Measurements from ENCODE around the gene GATC.

- TF ChIP-seq, protein P1, sequence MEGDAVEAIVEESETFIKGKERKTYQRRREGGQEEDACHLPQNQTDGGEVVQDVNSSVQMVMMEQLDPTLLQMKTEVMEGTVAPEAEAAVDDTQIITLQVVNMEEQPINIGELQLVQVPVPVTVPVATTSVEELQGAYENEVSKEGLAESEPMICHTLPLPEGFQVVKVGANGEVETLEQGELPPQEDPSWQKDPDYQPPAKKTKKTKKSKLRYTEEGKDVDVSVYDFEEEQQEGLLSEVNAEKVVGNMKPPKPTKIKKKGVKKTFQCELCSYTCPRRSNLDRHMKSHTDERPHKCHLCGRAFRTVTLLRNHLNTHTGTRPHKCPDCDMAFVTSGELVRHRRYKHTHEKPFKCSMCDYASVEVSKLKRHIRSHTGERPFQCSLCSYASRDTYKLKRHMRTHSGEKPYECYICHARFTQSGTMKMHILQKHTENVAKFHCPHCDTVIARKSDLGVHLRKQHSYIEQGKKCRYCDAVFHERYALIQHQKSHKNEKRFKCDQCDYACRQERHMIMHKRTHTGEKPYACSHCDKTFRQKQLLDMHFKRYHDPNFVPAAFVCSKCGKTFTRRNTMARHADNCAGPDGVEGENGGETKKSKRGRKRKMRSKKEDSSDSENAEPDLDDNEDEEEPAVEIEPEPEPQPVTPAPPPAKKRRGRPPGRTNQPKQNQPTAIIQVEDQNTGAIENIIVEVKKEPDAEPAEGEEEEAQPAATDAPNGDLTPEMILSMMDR (optimal IDR thresholded peaks at IDR 0.05 in 1 of 3, IDR thresholded peaks at IDR 0.05 in 1 of 3, conservative IDR thresholded peaks at IDR 0.05 in 1 of 3; ENCODE audit: extremely low read depth in 1 of 3, insufficient read depth in 2 of 3, low read length in 3 of 3) = peak; percentile 42 to 88 (median 76)
- TF ChIP-seq EZH2 (IDR thresholded peaks at IDR 0.05; ENCODE audit: low read length) = no peak
These were observed 6.5 kb upstream of the GATC start for GRCh38 chr12:120439646-120440247.

All from keratinocyte (primary cell).